Panc1 (cell line): ENCODE data around the gene ARL11.

Experiments used
- CTCF ChIP-seq: fragments of 450-650 bp; IDR thresholded peaks from 2 replicates; pipeline ENCODE4 v1.5.1; 2017; ENCODE audit warnings: mild to moderate bottlenecking
- POLR2AphosphoS5 ChIP-seq: IDR thresholded peaks from 2 replicates; pipeline ENCODE4 v1.6.1; 2012; ENCODE audit warnings: mild to moderate bottlenecking, low read depth, low read length, moderate library complexity
- REST ChIP-seq, 2 experiments: IDR thresholded peaks; 2 replicates each; pipeline ENCODE4 v1.6.1; 2011 to 2012; ENCODE audit warnings: low read depth in 2 of 2, control low read depth in 1 of 2, low read length in 1 of 2, mild to moderate bottlenecking in 1 of 2, moderate library complexity in 1 of 2; ENCODE audit not compliant: insufficient read depth in 1 of 2
- TCF7L2 ChIP-seq: IDR thresholded peaks from 2 replicates; pipeline ENCODE4 v1.6.1; 2011; ENCODE audit warnings: mild to moderate bottlenecking, low read depth, low read length, inconsistent platforms

GRCh38 chr13:49586717-49587116 lies 41.6 kb upstream of the ARL11 start:
- TF ChIP-seq POLR2AphosphoS5 (no peak), CTCF (no peak), REST (IDR thresholded peaks at IDR 0.05; ENCODE audit: insufficient read depth in 1 of 2, low read depth in 2 of 2, low read length in 1 of 2) (no peak), TCF7L2 (no peak)
